Hematopoietic multipotent progenitor cell treated with erythropoietin and hydrocortisone succinate and interleukin-3 and kit ligand, for 4 days (in vitro differentiated cells): ENCODE data around the gene TAF1D.

ENCODE experiments used
- DNase-seq: peaks from one replicate; pipeline ENCODE4 v3.0.0-alpha.2; 2015

TAF1D gene

GRCh38 chr11:93719310-93719709 lies 22.0 kb downstream of the TAF1D start:
- no peak for DNase-seq

- DNase-seq = peak; percentile 95
These were observed 23.2 kb downstream of the TAF1D start for GRCh38 chr11:93718057-93718563.

GRCh38 chr11:93717501-93717900 lies 23.8 kb downstream of the TAF1D start:
- no peak for DNase-seq

GRCh38 chr11:93715797-93716396 lies 25.4 kb downstream of the TAF1D start:
- DNase-seq = no peak

- no peak for DNase-seq
These were observed 28.6 kb downstream of the TAF1D start for GRCh38 chr11:93712678-93713077.

GRCh38 chr11:93710239-93710638 lies 31.1 kb downstream of the TAF1D start:
- DNase-seq = no peak

GRCh38 chr11:93704237-93704636 lies 37.1 kb downstream of the TAF1D start:
- peak; percentile 17 for DNase-seq

- no peak for DNase-seq
These were observed 40.5 kb downstream of the TAF1D start for GRCh38 chr11:93700830-93701229.

GRCh38 chr11:93697611-93698010 lies 43.7 kb downstream of the TAF1D start:
- DNase-seq = no peak

GRCh38 chr11:93694557-93694956 lies 46.7 kb downstream of the TAF1D start:
- no peak for DNase-seq

GRCh38 chr11:93694109-93694508 lies 47.2 kb downstream of the TAF1D start:
- DNase-seq = peak; percentile 27

GRCh38 chr11:93689240-93689639 lies 52.1 kb downstream of the TAF1D start:
- DNase-seq = no peak

GRCh38 chr11:93686812-93687211 lies 54.5 kb downstream of the TAF1D start:
- DNase-seq = no peak

GRCh38 chr11:93686226-93686625 lies 55.1 kb downstream of the TAF1D start:
- no peak for DNase-seq
